OCI-LY1 (cell line): Measurements from ENCODE around the gene ACAT1.

ENCODE experiments used
- H2AFZ ChIP-seq: fragments of 200-600 bp; sonication (generic), shearing (Covaris generic); 2 replicates; pipeline ENCODE4 v1.6.0; 2014; ENCODE audit warnings: antibody characterized with exemption, mild to moderate bottlenecking, low read length
- H3F3A ChIP-seq: fragments of 200-600 bp; sonication (generic), shearing (Covaris generic); 2 replicates; pipeline ENCODE4 v1.6.0; 2014; ENCODE audit warnings: mild to moderate bottlenecking, antibody characterized with exemption, low read length, moderate library complexity; ENCODE audit not compliant: insufficient read depth
- H3K27ac ChIP-seq: fragments of 200-600 bp; sonication (generic); 2 replicates; pipeline ENCODE4 v1.5.1; 2014; ENCODE audit warnings: low read length, mixed run types, mild to moderate bottlenecking, low read depth; ENCODE audit not compliant: poor library complexity, severe bottlenecking
- H3K27me3 ChIP-seq: fragments of 200-600 bp; sonication (generic); 2 replicates; pipeline ENCODE4 v1.6.0; 2014; ENCODE audit warnings: antibody characterized with exemption, mild to moderate bottlenecking, low read length, moderate library complexity; ENCODE audit not compliant: insufficient read depth
- H3K36me3 ChIP-seq: fragments of 200-600 bp; sonication (generic); 2 replicates; pipeline ENCODE4 v1.6.1; 2014; ENCODE audit warnings: mild to moderate bottlenecking, antibody characterized with exemption, low read length, moderate library complexity, mixed read lengths; ENCODE audit not compliant: insufficient read depth
- H3K4me1 ChIP-seq: fragments of 200-600 bp; sonication (generic); 2 replicates; pipeline ENCODE4 v1.5.1; 2014; ENCODE audit warnings: mild to moderate bottlenecking, low read length, moderate library complexity; ENCODE audit not compliant: insufficient read depth, severe bottlenecking
- H3K4me2 ChIP-seq: fragments of 200-600 bp; sonication (generic), shearing (Covaris generic); 2 replicates; pipeline ENCODE4 v1.6.1; 2014; ENCODE audit warnings: low read length
- H3K4me3 ChIP-seq: fragments of 200-600 bp; sonication (generic); 2 replicates; pipeline ENCODE4 v1.5.1; 2014; ENCODE audit warnings: low read length, low read depth, mild to moderate bottlenecking, mixed read lengths; ENCODE audit not compliant: poor library complexity, severe bottlenecking
- H3K79me2 ChIP-seq: fragments of 200-600 bp; shearing (Covaris generic); 2 replicates; pipeline ENCODE4 v1.6.1; 2016; ENCODE audit warnings: mixed run types, low read length, mixed read lengths; ENCODE audit not compliant: insufficient read depth
- H3K9ac ChIP-seq: fragments of 200-600 bp; sonication (generic), shearing (Covaris generic); 2 replicates; pipeline ENCODE4 v1.6.1; 2014; ENCODE audit warnings: mild to moderate bottlenecking, low read length, mixed read lengths
- H3K9me2 ChIP-seq: fragments of 200-600 bp; sonication (generic), shearing (Covaris generic); 2 replicates; pipeline ENCODE4 v1.6.1; 2014; ENCODE audit warnings: low read depth, mild to moderate bottlenecking, low read length, mixed read lengths
- H3K9me3 ChIP-seq: fragments of 200-600 bp; shearing (Covaris generic); 2 replicates; pipeline ENCODE4 v1.6.1; 2014; ENCODE audit warnings: low read length, mixed read lengths
- H4K20me1 ChIP-seq: fragments of 200-600 bp; sonication (generic), shearing (Covaris generic); 2 replicates; pipeline ENCODE4 v1.6.0; 2016; ENCODE audit warnings: mild to moderate bottlenecking, low read length; ENCODE audit not compliant: insufficient read depth
- CTCF ChIP-seq: fragments of 200-600 bp; sonication (generic), shearing (Covaris generic); IDR thresholded peaks from 2 replicates; pipeline ENCODE4 v1.5.1; 2017; ENCODE audit warnings: mild to moderate bottlenecking, antibody characterized with exemption, low read length, moderate library complexity, mixed read lengths
- EZH2 ChIP-seq: fragments of 200-600 bp; sonication (generic), shearing (Covaris generic); IDR thresholded peaks from 2 replicates; pipeline ENCODE4 v1.8.0; 2017; ENCODE audit warnings: borderline replicate concordance, mixed run types, mild to moderate bottlenecking, antibody characterized with exemption, low read length, moderate library complexity, mixed read lengths

Gene ACAT1

DNA sequence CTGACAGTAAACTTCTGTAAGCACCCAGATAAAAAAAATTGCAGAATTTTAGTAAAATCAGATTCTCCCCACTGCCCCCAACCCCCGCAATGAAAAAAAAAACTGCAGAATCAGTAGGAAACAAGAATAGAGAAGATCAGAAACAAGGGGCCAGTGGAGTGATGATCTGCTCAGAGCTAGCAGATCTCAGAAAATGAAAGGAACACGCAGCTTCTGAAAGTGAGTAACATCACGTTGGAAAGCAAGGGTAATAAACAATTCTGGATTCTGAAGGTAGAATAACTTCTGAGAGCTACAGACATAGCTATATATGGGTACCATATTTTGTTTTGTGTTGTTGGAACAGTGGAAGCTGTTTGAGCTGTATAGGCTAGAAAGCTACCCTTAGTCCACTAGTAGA, 23.2 kb downstream of the ACAT1 start:
- H4K20me1 ChIP-seq = no peaks in the 10 kb centered on the region
- peaks cover 98% of the 10 kb centered on the region for H3K36me3 ChIP-seq
- H3K27ac ChIP-seq = no peak overlapping the region
- H3K27me3 ChIP-seq = no peaks in the 10 kb centered on the region
- no peaks in the 10 kb centered on the region for H3F3A ChIP-seq
- H3K9ac ChIP-seq = no peak overlapping the region
- H3K9me2 ChIP-seq = no peaks in the 10 kb centered on the region
- H3K4me2 ChIP-seq = no peak overlapping the region
- H3K4me3 ChIP-seq = no peak overlapping the region
- no peaks in the 10 kb centered on the region for H3K79me2 ChIP-seq
- TF ChIP-seq CTCF (no peak), EZH2 (no peak)
- H3K9me3 ChIP-seq = no peaks in the 10 kb centered on the region
- H3K4me1 ChIP-seq = no peaks in the 10 kb centered on the region
- no peak overlapping the region for H2AFZ ChIP-seq

- no peaks in the 10 kb centered on the region for H3F3A ChIP-seq
- no peaks in the 10 kb centered on the region for H3K4me1 ChIP-seq
- no peak overlapping the region for H3K9ac ChIP-seq
- H3K79me2 ChIP-seq = no peaks in the 10 kb centered on the region
- no peaks in the 10 kb centered on the region for H3K9me3 ChIP-seq
- TF ChIP-seq EZH2 = no peak
- no peak for TF ChIP-seq CTCF
- no peaks in the 10 kb centered on the region for H3K9me2 ChIP-seq
- H2AFZ ChIP-seq = no peak overlapping the region
- no peak overlapping the region for H3K27ac ChIP-seq
- H3K27me3 ChIP-seq = no peaks in the 10 kb centered on the region
- no peak overlapping the region for H3K4me2 ChIP-seq
- H4K20me1 ChIP-seq = no peaks in the 10 kb centered on the region
- H3K36me3 ChIP-seq = peaks cover 97% of the 10 kb centered on the region
- H3K4me3 ChIP-seq = no peak overlapping the region
Observed at GRCh38 chr11:108147150-108147549, 25.8 kb downstream of the ACAT1 start.

DNA sequence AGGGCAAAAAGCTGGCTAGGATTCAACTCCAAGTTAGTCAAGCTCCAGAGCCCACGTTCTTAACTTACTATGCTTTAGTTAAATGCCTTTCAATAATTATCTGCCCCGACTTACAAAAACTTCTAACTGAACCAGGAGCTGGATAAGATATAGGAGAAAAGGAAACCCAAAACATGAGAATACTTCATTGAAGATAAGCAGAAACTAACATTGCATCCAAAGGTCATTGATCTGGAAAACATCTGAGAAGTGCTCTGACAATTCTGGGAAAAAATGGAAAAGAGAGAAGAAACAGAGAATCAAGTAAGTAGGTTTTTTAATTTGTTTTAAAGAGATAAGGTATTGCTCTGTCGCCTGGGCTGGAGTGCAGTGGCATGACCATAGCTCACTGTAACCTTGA, 27.2 kb downstream of the ACAT1 start:
- TF ChIP-seq CTCF (no peak), EZH2 (no peak)
- no peak overlapping the region for H3K4me2 ChIP-seq
- peaks cover 91% of the 10 kb centered on the region for H3K36me3 ChIP-seq

More for the DNA sequence above, 27.2 kb downstream of the ACAT1 start:
- H3K9me3 ChIP-seq = no peaks in the 10 kb centered on the region
- H3K27ac ChIP-seq = no peak overlapping the region
- no peaks in the 10 kb centered on the region for H3F3A ChIP-seq
- no peaks in the 10 kb centered on the region for H3K4me1 ChIP-seq
- H3K9ac ChIP-seq = no peak overlapping the region
- H3K9me2 ChIP-seq = no peaks in the 10 kb centered on the region
- no peak overlapping the region for H3K4me3 ChIP-seq
- no peak overlapping the region for H2AFZ ChIP-seq
- no peaks in the 10 kb centered on the region for H3K79me2 ChIP-seq
- H4K20me1 ChIP-seq = no peaks in the 10 kb centered on the region
- no peaks in the 10 kb centered on the region for H3K27me3 ChIP-seq
